ENCODE data around the gene SLC37A3.

The SLC37A3 gene

GRCh38 chr7:140400381-140400780 lies 2.1 kb upstream of the SLC37A3 start:
- no peak for DNase-seq (ENCODE audit: low read depth)

GRCh38 chr7:140398821-140399220 lies 491 bp upstream of the SLC37A3 start:
- DNase-seq (ENCODE audit: low read depth) = no peak

GRCh38 chr7:140393756-140394306 lies 4.5 kb downstream of the SLC37A3 start:
- DNase-seq (ENCODE audit: low read depth) = no peak

GRCh38 chr7:140391634-140392033 lies 6.7 kb downstream of the SLC37A3 start:
- DNase-seq (ENCODE audit: low read depth) = no peak

- no peak for DNase-seq (ENCODE audit: low read depth)
These were observed 7.7 kb downstream of the SLC37A3 start for GRCh38 chr7:140390466-140391190.

- no peak for DNase-seq (ENCODE audit: low read depth)
These were observed 8.3 kb downstream of the SLC37A3 start for GRCh38 chr7:140390034-140390433.

- no peak for DNase-seq (ENCODE audit: low read depth)
These were observed 8.9 kb downstream of the SLC37A3 start for GRCh38 chr7:140389445-140389844.

GRCh38 chr7:140384894-140385545 lies 13.3 kb downstream of the SLC37A3 start:
- DNase-seq (ENCODE audit: low read depth) = no peak

GRCh38 chr7:140383954-140384713 lies 14.2 kb downstream of the SLC37A3 start:
- DNase-seq (ENCODE audit: low read depth) = no peak

GRCh38 chr7:140375892-140376730 lies 22.2 kb downstream of the SLC37A3 start:
- DNase-seq (ENCODE audit: low read depth) = no peak

GRCh38 chr7:140375323-140375722 lies 23.0 kb downstream of the SLC37A3 start:
- no peak for DNase-seq (ENCODE audit: low read depth)

GRCh38 chr7:140369294-140369693 lies 29.0 kb downstream of the SLC37A3 start:
- no peak for DNase-seq (ENCODE audit: low read depth)

GRCh38 chr7:140367528-140367927 lies 30.8 kb downstream of the SLC37A3 start:
- DNase-seq (ENCODE audit: low read depth) = no peak

GRCh38 chr7:140364819-140365218 lies 33.5 kb downstream of the SLC37A3 start:
- DNase-seq (ENCODE audit: low read depth) = no peak

- DNase-seq (ENCODE audit: low read depth) = no peak
These were observed 37.6 kb downstream of the SLC37A3 start for GRCh38 chr7:140360697-140361229.

- DNase-seq (ENCODE audit: low read depth) = peak; percentile 7
These were observed 39.8 kb downstream of the SLC37A3 start for GRCh38 chr7:140358412-140359051.

- no peak for DNase-seq (ENCODE audit: low read depth)
These were observed 40.3 kb downstream of the SLC37A3 start for GRCh38 chr7:140358024-140358411.

- DNase-seq (ENCODE audit: low read depth) = no peak
These were observed 48.3 kb downstream of the SLC37A3 start for GRCh38 chr7:140350056-140350455.

- no peak for DNase-seq (ENCODE audit: low read depth)
These were observed 49.1 kb downstream of the SLC37A3 start for GRCh38 chr7:140349144-140349771.

GRCh38 chr7:140348161-140348849 lies 50.0 kb downstream of the SLC37A3 start:
- DNase-seq (ENCODE audit: low read depth) = no peak
